KMS-11 (cell line): ENCODE results near the gene XRN2.

Experiments used
- H2AFZ ChIP-seq: fragments of 200-600 bp; sonication (generic); 2 replicates; pipeline ENCODE4 v1.6.1; 2016; ENCODE audit warnings: antibody characterized with exemption, mixed run types, low read depth
- H3K27ac ChIP-seq: fragments of 200-600 bp; sonication (generic); 2 replicates; pipeline ENCODE4 v1.6.1; 2016; ENCODE audit warnings: mild to moderate bottlenecking, mixed run types
- H3K27me3 ChIP-seq: fragments of 200-600 bp; sonication (generic); 2 replicates; pipeline ENCODE4 v1.6.1; 2017; ENCODE audit warnings: mild to moderate bottlenecking, low read depth, mixed run types, moderate library complexity; ENCODE audit not compliant: insufficient read depth
- H3K36me3 ChIP-seq: fragments of 200-600 bp; sonication (generic); 2 replicates; pipeline ENCODE4 v1.6.1; 2017; ENCODE audit warnings: mild to moderate bottlenecking, mixed run types; ENCODE audit not compliant: insufficient read depth
- H3K4me1 ChIP-seq: fragments of 200-600 bp; sonication (generic); 2 replicates; pipeline ENCODE4 v1.6.1; 2016; ENCODE audit warnings: mild to moderate bottlenecking, low read depth, mixed run types; ENCODE audit not compliant: poor library complexity, severe bottlenecking
- H3K4me2 ChIP-seq: fragments of 200-600 bp; sonication (generic); 2 replicates; pipeline ENCODE4 v1.7.0; 2016; ENCODE audit warnings: mild to moderate bottlenecking, mixed run types
- H3K4me3 ChIP-seq: fragments of 200-600 bp; sonication (generic); IDR thresholded peaks from 2 replicates; pipeline ENCODE4 v1.6.1; 2017; ENCODE audit warnings: low read depth, low read length, mixed read lengths; ENCODE audit not compliant: insufficient read depth
- H3K79me2 ChIP-seq: fragments of 200-600 bp; sonication (generic); 2 replicates; pipeline ENCODE4 v1.6.1; 2016; ENCODE audit warnings: low read depth, mixed run types; ENCODE audit not compliant: insufficient read depth
- H3K9ac ChIP-seq: fragments of 200-600 bp; sonication (generic); 2 replicates; pipeline ENCODE4 v1.6.1; 2016; ENCODE audit warnings: mild to moderate bottlenecking, mixed run types
- H4K20me1 ChIP-seq: fragments of 200-600 bp; sonication (generic); 2 replicates; pipeline ENCODE4 v1.6.1; 2016; ENCODE audit warnings: mild to moderate bottlenecking, mixed run types; ENCODE audit not compliant: insufficient read depth
- CTCF ChIP-seq: fragments of 200-600 bp; sonication (generic); conservative IDR thresholded peaks from 2 replicates; pipeline ENCODE4 v1.6.1; 2017; ENCODE audit warnings: low read depth, mild to moderate bottlenecking, antibody characterized with exemption, low read length, moderate library complexity, mixed read lengths

The XRN2 gene

GRCh38 chr20:21270806-21271205, 32.3 kb upstream of the XRN2 start:
- TF ChIP-seq CTCF: no peak
- Histone ChIP-seq H3K4me2 (no peak overlapping the region), H3K27me3 (no peaks in the 10 kb centered on the region), H3K4me3 (no peak overlapping the region), H3K27ac (no peak overlapping the region), H2AFZ (no peak overlapping the region), H3K4me1 (no peaks in the 10 kb centered on the region), H3K36me3 (no peaks in the 10 kb centered on the region), H3K9ac (no peak overlapping the region), H4K20me1 (no peaks in the 10 kb centered on the region), H3K79me2 (no peaks in the 10 kb centered on the region)

- Histone ChIP-seq H3K27ac (no peak overlapping the region), H4K20me1 (no peaks in the 10 kb centered on the region), H3K9ac (no peak overlapping the region), H3K27me3 (no peaks in the 10 kb centered on the region), H3K4me2 (no peak overlapping the region), H3K79me2 (no peaks in the 10 kb centered on the region), H3K4me3 (no peak overlapping the region), H3K4me1 (no peaks in the 10 kb centered on the region), H2AFZ (no peak overlapping the region), H3K36me3 (no peaks in the 10 kb centered on the region)
- TF ChIP-seq CTCF: no peak
Observed at GRCh38 chr20:21272279-21272678, 30.9 kb upstream of the XRN2 start.

GRCh38 chr20:21272679-21273078, 30.5 kb upstream of the XRN2 start:
- Histone ChIP-seq H2AFZ (no peak overlapping the region), H3K4me1 (no peaks in the 10 kb centered on the region), H3K4me3 (no peak overlapping the region), H3K27ac (no peak overlapping the region), H3K4me2 (no peak overlapping the region), H3K27me3 (no peaks in the 10 kb centered on the region), H3K9ac (no peak overlapping the region), H3K79me2 (no peaks in the 10 kb centered on the region), H3K36me3 (no peaks in the 10 kb centered on the region), H4K20me1 (no peaks in the 10 kb centered on the region)
- no peak for TF ChIP-seq CTCF

GRCh38 chr20:21273755-21274386, 29.3 kb upstream of the XRN2 start:
- Histone ChIP-seq H3K4me3 (no peak overlapping the region), H3K79me2 (no peaks in the 10 kb centered on the region), H3K4me1 (no peaks in the 10 kb centered on the region), H4K20me1 (no peaks in the 10 kb centered on the region), H2AFZ (no peak overlapping the region), H3K9ac (no peak overlapping the region), H3K4me2 (no peak overlapping the region), H3K27ac (no peak overlapping the region), H3K27me3 (no peaks in the 10 kb centered on the region), H3K36me3 (no peaks in the 10 kb centered on the region)
- no peak for TF ChIP-seq CTCF
